ENCODE results near the gene PIAS2. TPM values are rescaled to one million over a fixed set of nuclear protein-coding genes. Genes with fewer than 3 reads are reported as not detected.

Gene PIAS2
- total RNA-seq, 1 donor = 36.6 TPM

- Histone ChIP-seq H3K9me3 (ENCODE audit: low read depth, low read length) (no peaks in the 10 kb centered on the region), H3K4me1 (ENCODE audit: insufficient read depth, low read length) (no peaks in the 10 kb centered on the region), H3K27ac (ENCODE audit: low read depth, low read length) (no peak overlapping the region), H3K79me2 (ENCODE audit: insufficient read depth, low read length) (peaks cover 34% of the 10 kb centered on the region), H2AFZ (ENCODE audit: low read length) (no peak overlapping the region), H3K36me3 (ENCODE audit: insufficient read depth, low read length) (no peaks in the 10 kb centered on the region), H3K4me3 (ENCODE audit: insufficient read depth, low read length) (no peak overlapping the region), H4K20me1 (ENCODE audit: insufficient read depth, low read length) (peaks cover 7% of the 10 kb centered on the region), H3K4me2 (ENCODE audit: insufficient read depth, low read length) (no peak overlapping the region), H3K27me3 (ENCODE audit: insufficient read depth, low read length) (no peaks in the 10 kb centered on the region)
- DNase-seq (ENCODE audit: insufficient read length, low spot score, missing footprints) = no peak
- TF ChIP-seq, protein P1, sequence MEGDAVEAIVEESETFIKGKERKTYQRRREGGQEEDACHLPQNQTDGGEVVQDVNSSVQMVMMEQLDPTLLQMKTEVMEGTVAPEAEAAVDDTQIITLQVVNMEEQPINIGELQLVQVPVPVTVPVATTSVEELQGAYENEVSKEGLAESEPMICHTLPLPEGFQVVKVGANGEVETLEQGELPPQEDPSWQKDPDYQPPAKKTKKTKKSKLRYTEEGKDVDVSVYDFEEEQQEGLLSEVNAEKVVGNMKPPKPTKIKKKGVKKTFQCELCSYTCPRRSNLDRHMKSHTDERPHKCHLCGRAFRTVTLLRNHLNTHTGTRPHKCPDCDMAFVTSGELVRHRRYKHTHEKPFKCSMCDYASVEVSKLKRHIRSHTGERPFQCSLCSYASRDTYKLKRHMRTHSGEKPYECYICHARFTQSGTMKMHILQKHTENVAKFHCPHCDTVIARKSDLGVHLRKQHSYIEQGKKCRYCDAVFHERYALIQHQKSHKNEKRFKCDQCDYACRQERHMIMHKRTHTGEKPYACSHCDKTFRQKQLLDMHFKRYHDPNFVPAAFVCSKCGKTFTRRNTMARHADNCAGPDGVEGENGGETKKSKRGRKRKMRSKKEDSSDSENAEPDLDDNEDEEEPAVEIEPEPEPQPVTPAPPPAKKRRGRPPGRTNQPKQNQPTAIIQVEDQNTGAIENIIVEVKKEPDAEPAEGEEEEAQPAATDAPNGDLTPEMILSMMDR (IDR thresholded peaks at IDR 0.05; ENCODE audit: extremely low read depth, low read depth, low read length) = no peak
Observed at GRCh38 chr18:46877329-46877987, 39.8 kb downstream of the PIAS2 start.

GRCh38 chr18:46868169-46868921 is 49.0 kb downstream of the PIAS2 start:
- H3K27me3 ChIP-seq (ENCODE audit: insufficient read depth, low read length) = no peaks in the 10 kb centered on the region
- peaks cover 37% of the 10 kb centered on the region for H3K79me2 ChIP-seq (ENCODE audit: insufficient read depth, low read length)
- H3K9me3 ChIP-seq (ENCODE audit: low read depth, low read length) = peaks cover 5% of the 10 kb centered on the region
- no peak overlapping the region for H3K4me3 ChIP-seq (ENCODE audit: insufficient read depth, low read length)
- H3K4me1 ChIP-seq (ENCODE audit: insufficient read depth, low read length) = no peaks in the 10 kb centered on the region
- TF ChIP-seq, protein P1 (IDR thresholded peaks at IDR 0.05; ENCODE audit: extremely low read depth, low read depth, low read length) = no peak
- H3K4me2 ChIP-seq (ENCODE audit: insufficient read depth, low read length) = no peak overlapping the region
- no peak for DNase-seq (ENCODE audit: insufficient read length, low spot score, missing footprints)
- H3K36me3 ChIP-seq (ENCODE audit: insufficient read depth, low read length) = no peaks in the 10 kb centered on the region
- H4K20me1 ChIP-seq (ENCODE audit: insufficient read depth, low read length) = peaks cover 3% of the 10 kb centered on the region
- no peak overlapping the region for H3K27ac ChIP-seq (ENCODE audit: low read depth, low read length)
- no peak overlapping the region for H2AFZ ChIP-seq (ENCODE audit: low read length)

GRCh38 chr18:46867367-46868143 is 49.8 kb downstream of the PIAS2 start:
- Histone ChIP-seq H3K27me3 (ENCODE audit: insufficient read depth, low read length) (no peaks in the 10 kb centered on the region), H3K4me2 (ENCODE audit: insufficient read depth, low read length) (no peak overlapping the region), H2AFZ (ENCODE audit: low read length) (no peak overlapping the region), H3K4me1 (ENCODE audit: insufficient read depth, low read length) (no peaks in the 10 kb centered on the region), H3K9me3 (ENCODE audit: low read depth, low read length) (peaks cover 5% of the 10 kb centered on the region), H3K4me3 (ENCODE audit: insufficient read depth, low read length) (no peak overlapping the region), H3K79me2 (ENCODE audit: insufficient read depth, low read length) (peaks cover 30% of the 10 kb centered on the region), H4K20me1 (ENCODE audit: insufficient read depth, low read length) (peaks cover 3% of the 10 kb centered on the region), H3K36me3 (ENCODE audit: insufficient read depth, low read length) (no peaks in the 10 kb centered on the region), H3K27ac (ENCODE audit: low read depth, low read length) (no peak overlapping the region)
- no peak for DNase-seq (ENCODE audit: insufficient read length, low spot score, missing footprints)
- TF ChIP-seq, protein P1 (IDR thresholded peaks at IDR 0.05; ENCODE audit: extremely low read depth, low read depth, low read length) = no peak

Measured in osteoblast (primary cell).